ENCODE measurements around the gene NUAK1.

- no peak for TF ChIP-seq CTCF (IDR thresholded peaks at IDR 0.05; ENCODE audit: poor library complexity, severe bottlenecking)
- TF ChIP-seq REST (IDR thresholded peaks at IDR 0.05; ENCODE audit: borderline replicate concordance): no peak
- TF ChIP-seq EZH2 (IDR thresholded peaks at IDR 0.05; ENCODE audit: borderline replicate concordance, insufficient read depth, low read length, poor library complexity, severe bottlenecking): no peak
- TF ChIP-seq TAF1 (IDR thresholded peaks at IDR 0.05; ENCODE audit: low read depth): no peak
- TF ChIP-seq EP300 (conservative IDR thresholded peaks at IDR 0.05; ENCODE audit: poor library complexity, severe bottlenecking): no peak
- TF ChIP-seq POLR2AphosphoS5 (IDR thresholded peaks at IDR 0.05): no peak
- TF ChIP-seq RAD21 (conservative IDR thresholded peaks at IDR 0.05): no peak
Observed at GRCh38 chr12:106082216-106083175, 56.3 kb downstream of the NUAK1 start.
